Tibial nerve (tissue), 3 donors: ENCODE measurements around the gene GAK.

Experiments used
- POLR2A ChIP-seq, 2 donors: fragments of 450-650 bp; IDR thresholded peaks; one replicate each; pipeline ENCODE4 v1.6.1; 2017; ENCODE audit warnings: antibody characterized with exemption in 2 of 2, mild to moderate bottlenecking in 2 of 2, moderate library complexity in 2 of 2
- TF ChIP-seq, protein P1 (sequence below), 5 experiments: fragments of 200-600 bp in 3 of 5; fragments of 450-650 bp in 2 of 5; sonication (generic) in 3 of 5; IDR thresholded peaks; one replicate each; pipeline ENCODE4 v1.5.1; 2016 to 2019; ENCODE audit warnings: antibody characterized with exemption in 5 of 5, mild to moderate bottlenecking in 3 of 5, moderate library complexity in 2 of 5

DNA sequence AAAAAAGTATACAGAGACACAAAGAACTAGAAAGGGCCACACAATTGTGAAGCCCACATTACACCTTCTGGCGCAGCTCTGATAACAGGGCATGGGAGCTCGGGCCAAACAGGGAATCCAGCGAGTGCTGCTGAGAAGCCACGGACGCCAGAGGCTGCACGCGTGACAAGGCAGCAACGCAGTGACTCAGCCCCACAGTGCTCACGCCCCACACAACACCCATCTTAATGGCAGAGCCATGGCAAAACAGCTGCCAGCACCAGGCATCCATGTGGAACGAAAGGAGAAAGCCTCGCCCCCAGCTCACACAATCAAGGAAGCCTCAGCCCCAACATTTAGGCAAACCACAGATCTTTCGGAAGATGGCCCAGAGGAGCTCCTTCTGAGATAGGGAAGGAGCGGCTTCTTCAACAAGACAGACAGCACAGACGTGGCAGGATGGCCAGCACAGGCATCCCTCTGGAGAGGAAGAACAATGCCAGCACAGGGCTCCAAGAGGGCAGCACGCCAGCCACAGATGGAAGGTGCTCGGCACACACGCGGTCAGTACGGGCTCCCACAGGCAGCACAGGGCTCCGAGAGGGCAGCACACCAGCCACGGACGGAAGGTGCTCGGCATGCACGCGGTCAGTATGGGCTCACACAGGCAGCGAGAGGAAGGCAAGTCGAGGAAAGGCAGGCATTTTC is 33.1 kb downstream of the GAK start:
- no peak for TF ChIP-seq POLR2A (IDR thresholded peaks at IDR 0.05)
- TF ChIP-seq, protein P1, sequence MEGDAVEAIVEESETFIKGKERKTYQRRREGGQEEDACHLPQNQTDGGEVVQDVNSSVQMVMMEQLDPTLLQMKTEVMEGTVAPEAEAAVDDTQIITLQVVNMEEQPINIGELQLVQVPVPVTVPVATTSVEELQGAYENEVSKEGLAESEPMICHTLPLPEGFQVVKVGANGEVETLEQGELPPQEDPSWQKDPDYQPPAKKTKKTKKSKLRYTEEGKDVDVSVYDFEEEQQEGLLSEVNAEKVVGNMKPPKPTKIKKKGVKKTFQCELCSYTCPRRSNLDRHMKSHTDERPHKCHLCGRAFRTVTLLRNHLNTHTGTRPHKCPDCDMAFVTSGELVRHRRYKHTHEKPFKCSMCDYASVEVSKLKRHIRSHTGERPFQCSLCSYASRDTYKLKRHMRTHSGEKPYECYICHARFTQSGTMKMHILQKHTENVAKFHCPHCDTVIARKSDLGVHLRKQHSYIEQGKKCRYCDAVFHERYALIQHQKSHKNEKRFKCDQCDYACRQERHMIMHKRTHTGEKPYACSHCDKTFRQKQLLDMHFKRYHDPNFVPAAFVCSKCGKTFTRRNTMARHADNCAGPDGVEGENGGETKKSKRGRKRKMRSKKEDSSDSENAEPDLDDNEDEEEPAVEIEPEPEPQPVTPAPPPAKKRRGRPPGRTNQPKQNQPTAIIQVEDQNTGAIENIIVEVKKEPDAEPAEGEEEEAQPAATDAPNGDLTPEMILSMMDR (IDR thresholded peaks at IDR 0.05): no peak
